K562 (cell line): ENCODE data around the gene NEURL4. TPM values are rescaled to one million over a fixed set of nuclear protein-coding genes. Genes with fewer than 3 reads are reported as not detected.

ENCODE experiments used
- ARID3A ChIP-seq: IDR thresholded peaks from 2 replicates; pipeline ENCODE4 v1.6.1; 2012; ENCODE audit warnings: low read depth, low read length, improper control_type of control experiment, borderline replicate concordance
- C11orf30 ChIP-seq: fragments of 450-650 bp; IDR thresholded peaks from 2 replicates; pipeline ENCODE4 v1.6.1; 2016; ENCODE audit warnings: low read depth, mild to moderate bottlenecking
- CBX8 ChIP-seq: fragments of 200-600 bp; sonication (generic); IDR thresholded peaks from 2 replicates; pipeline ENCODE4 v1.6.1; 2012; ENCODE audit warnings: borderline replicate concordance, mixed run types, low read depth, mild to moderate bottlenecking, moderate library complexity, mixed read lengths, low read length, control low read depth, inconsistent platforms; ENCODE audit not compliant: poor library complexity, severe bottlenecking; ENCODE audit errors: extremely low read depth
- CEBPG ChIP-seq, 3 experiments: fragments of 200-800 bp in 1 of 3; sonication (Bioruptor generic) in 1 of 3; sonication (generic) in 1 of 3; formaldehyde crosslinking in 1 of 3; IDR thresholded peaks in 2 of 3; conservative IDR thresholded peaks in 1 of 3; 2 replicates each; pipeline versions ENCODE4 v1.6.1 to v1.8.0; 2016 to 2022; ENCODE audit warnings: missing compliant biosample characterization in 2 of 3, missing genetic modification characterization in 2 of 3, mild to moderate bottlenecking in 1 of 3, missing genetic modification reagents in 1 of 3
- CREB1 ChIP-seq, 2 experiments: sonication (generic) in 1 of 2; formaldehyde crosslinking in 1 of 2; IDR thresholded peaks; 2 replicates each; pipeline versions ENCODE4 v1.6.1 to v1.8.0; 2012 to 2022; ENCODE audit warnings: inconsistent platforms in 1 of 2, mild to moderate bottlenecking in 1 of 2, missing genetic modification reagents in 1 of 2, moderate library complexity in 1 of 2
- HMG20A ChIP-seq: fragments of 450-650 bp; formaldehyde crosslinking; conservative IDR thresholded peaks from 2 replicates; pipeline ENCODE4 v1.4.0; 2020; ENCODE audit warnings: mild to moderate bottlenecking, mixed read lengths
- OTX1 ChIP-seq: fragments of 450-650 bp; formaldehyde crosslinking; IDR thresholded peaks from 2 replicates; pipeline ENCODE4 v1.4.0; 2022; ENCODE audit warnings: mild to moderate bottlenecking
- POLR2A ChIP-seq: fragments of 450-650 bp; conservative IDR thresholded peaks from 2 replicates; pipeline ENCODE4 v1.6.1; 2016
- POLR2AphosphoS5 ChIP-seq: IDR thresholded peaks from 2 replicates; pipeline ENCODE4 v1.6.1; 2011; ENCODE audit warnings: mild to moderate bottlenecking, low read depth, low read length, moderate library complexity; ENCODE audit not compliant: control insufficient read depth, insufficient read depth
- POLR2G ChIP-seq: fragments of 200-400 bp; formaldehyde crosslinking; IDR thresholded peaks from 2 replicates; pipeline ENCODE4 v1.6.1; 2017; ENCODE audit warnings: low read depth, mild to moderate bottlenecking, antibody characterized with exemption, low read length, moderate library complexity
- PURB ChIP-seq: sonication (generic); formaldehyde crosslinking; IDR thresholded peaks from 2 replicates; pipeline ENCODE4 v1.9.0; 2021; ENCODE audit warnings: low read depth, mild to moderate bottlenecking, missing genetic modification reagents
- RBBP5 ChIP-seq: fragments of 200-600 bp; sonication (generic); IDR thresholded peaks from 2 replicates; pipeline ENCODE4 v1.6.1; 2012; ENCODE audit warnings: borderline replicate concordance, mild to moderate bottlenecking, low read length, control low read depth, inconsistent platforms; ENCODE audit not compliant: insufficient read depth, poor library complexity, severe bottlenecking
- TAF1 ChIP-seq: IDR thresholded peaks from 2 replicates; pipeline ENCODE4 v1.6.1; 2011; ENCODE audit warnings: mild to moderate bottlenecking, low read length, moderate library complexity; ENCODE audit not compliant: insufficient read depth, control insufficient read depth, severe bottlenecking; ENCODE audit errors: extremely low read depth
- TFE3 ChIP-seq: fragments of 450-650 bp; formaldehyde crosslinking; IDR thresholded peaks from 2 replicates; pipeline ENCODE4 v1.4.0; 2020; ENCODE audit warnings: mild to moderate bottlenecking, mixed read lengths
- THAP12 ChIP-seq: fragments of 250-450 bp; sonication (Bioruptor Pico); IDR thresholded peaks from 2 replicates; pipeline ENCODE4 v1.9.0; 2021; ENCODE audit warnings: mild to moderate bottlenecking, inconsistent platforms
- ZBTB7A ChIP-seq: IDR thresholded peaks from 2 replicates; pipeline ENCODE4 v1.6.1; 2011; ENCODE audit warnings: low read depth, mild to moderate bottlenecking, low read length, moderate library complexity, borderline replicate concordance; ENCODE audit not compliant: control insufficient read depth
- ZNF146 ChIP-seq: IDR thresholded peaks from one replicate; pipeline ENCODE4 v1.6.1; 2018; ENCODE audit warnings: missing compliant biosample characterization; ENCODE audit not compliant: unreplicated experiment
- ZNF224 ChIP-seq: sonication (generic); formaldehyde crosslinking; IDR thresholded peaks from 2 replicates; pipeline ENCODE4 v1.8.0; 2022; ENCODE audit warnings: mild to moderate bottlenecking, missing genetic modification reagents
- ZNF239 ChIP-seq: fragments of 250-450 bp; sonication (Bioruptor Pico); IDR thresholded peaks from 2 replicates; pipeline ENCODE4 v1.4.0; 2020; ENCODE audit warnings: mild to moderate bottlenecking
- ZNF324 ChIP-seq: fragments of 250-450 bp; sonication (Bioruptor Pico); IDR thresholded peaks from 2 replicates; pipeline ENCODE4 v1.4.0; 2020; ENCODE audit warnings: mild to moderate bottlenecking
- polyA plus RNA-seq, 8 experiments: library from polyadenylated mRNA; depleted of rRNA in 4 of 8; stranded (reverse) in 5 of 8; unstranded in 3 of 8; fragments of >200 nt; fragmentation: Nextera tagmentation in 2 of 8; fragmentation: Illumina TruSeq in 1 of 8; extraction: Ambion mirVana in 2 of 8; extraction: Trizol in 1 of 8; gene quantifications; 2 replicates each; pipeline versions ENCODE4 v1.2.1 to v1.2.3, GENCODE V29; 2011 to 2014; ENCODE audit warnings: inconsistent platforms in 1 of 8, missing spikeins in 1 of 8
- total RNA-seq, 7 experiments: library from RNA; depleted of rRNA in 6 of 7; stranded (reverse); fragments of >200 nt in 6 of 7; fragmentation: Illumina TruSeq in 2 of 7; extraction: Trizol in 2 of 7; gene quantifications; 2 replicates each; pipeline versions ENCODE4 v1.2.1 to v1.2.3, GENCODE V29; 2011 to 2021; ENCODE audit warnings: low replicate concordance in 1 of 7

The NEURL4 gene
- total and polyA plus RNA-seq, 9 of the 15 experiments (the other 6 are each of a cell fraction or from before 2014, with no cell fraction given) = 0.08 to 37.4 (median 11.5) TPM

GRCh38 chr17:7351665-7352502, 22.7 kb upstream of the NEURL4 start, which contains the start of gene KCTD11 (continued):
- TF ChIP-seq ZNF146 = no peak
- TF ChIP-seq CBX8 = no peak
- no peak for TF ChIP-seq TFE3 (CRISPR knock-in tag)
- peak; percentile 43 for TF ChIP-seq TAF1
- no peak for TF ChIP-seq ZNF224 (CRISPR knock-in tag)
- TF ChIP-seq POLR2G = peak; percentile 74
- TF ChIP-seq ZNF239 (CRISPR knock-in tag) = no peak
- TF ChIP-seq RBBP5 = no peak
- no peak for TF ChIP-seq CREB1 (IDR thresholded peaks at IDR 0.05)
- no peak for TF ChIP-seq CREB1 (CRISPR knock-in tag; IDR thresholded peaks at IDR 0.05)
- peak; percentile 66 for TF ChIP-seq POLR2A
- no peak for TF ChIP-seq C11orf30
- no peak for TF ChIP-seq PURB (CRISPR knock-in tag)
- TF ChIP-seq CEBPG (CRISPR knock-in tag; IDR thresholded peaks at IDR 0.05) = no peak
- no peak for TF ChIP-seq CEBPG (tag; conservative IDR thresholded peaks at IDR 0.05 in 1 of 2, IDR thresholded peaks at IDR 0.05 in 1 of 2)
- no peak for TF ChIP-seq HMG20A (CRISPR knock-in tag)
- TF ChIP-seq ZNF324 (CRISPR knock-in tag) = no peak
- no peak for TF ChIP-seq THAP12 (CRISPR knock-in tag)
- no peak for TF ChIP-seq POLR2AphosphoS5
- no peak for TF ChIP-seq OTX1 (CRISPR knock-in tag)
- TF ChIP-seq ZBTB7A = peak; percentile 70
- no peak for TF ChIP-seq ARID3A
